Right lobe of liver (tissue), 4 donors: ENCODE data around the gene OR7D2.

Source experiments
- POLR2A ChIP-seq: fragments of 450-650 bp; IDR thresholded peaks from one replicate; pipeline ENCODE4 v1.6.1; 2017; ENCODE audit warnings: antibody characterized with exemption, mild to moderate bottlenecking
- TF ChIP-seq, protein P1 (sequence below), 4 donors: fragments of 200-600 bp in 3 of 4; fragments of 450-650 bp in 1 of 4; IDR thresholded peaks; one replicate each; pipeline versions ENCODE4 v1.5.1 to v1.8.0; 2016 to 2022; ENCODE audit warnings: antibody characterized with exemption in 4 of 4, mild to moderate bottlenecking in 2 of 4
- donor health status: DM: no; HTN: no; CAD: no.
- donor health status: DM: no; HTN: no; CAD: no.
- donor health status: DM: no; HTN: yes; CAD: no.

DNA sequence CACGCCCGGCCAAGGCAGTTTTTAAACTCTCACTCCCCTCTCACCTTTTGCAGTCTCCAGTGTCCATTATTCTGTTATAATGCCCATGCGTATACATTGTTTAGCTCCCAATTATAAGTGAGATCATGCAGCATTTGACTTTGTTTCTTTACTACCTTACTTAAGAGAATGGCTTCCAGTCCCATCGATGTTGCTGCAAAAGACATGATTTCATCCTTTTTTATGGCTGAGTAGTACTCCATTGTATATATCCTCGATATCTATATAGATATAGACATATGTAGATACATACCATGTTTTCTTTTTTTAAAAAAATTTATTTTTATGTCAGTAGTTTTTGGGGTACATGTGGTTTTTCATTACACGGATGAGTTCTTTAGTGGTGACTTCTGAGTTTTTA lies 8.4 kb downstream of the OR7D2 start:
- TF ChIP-seq, protein P1, sequence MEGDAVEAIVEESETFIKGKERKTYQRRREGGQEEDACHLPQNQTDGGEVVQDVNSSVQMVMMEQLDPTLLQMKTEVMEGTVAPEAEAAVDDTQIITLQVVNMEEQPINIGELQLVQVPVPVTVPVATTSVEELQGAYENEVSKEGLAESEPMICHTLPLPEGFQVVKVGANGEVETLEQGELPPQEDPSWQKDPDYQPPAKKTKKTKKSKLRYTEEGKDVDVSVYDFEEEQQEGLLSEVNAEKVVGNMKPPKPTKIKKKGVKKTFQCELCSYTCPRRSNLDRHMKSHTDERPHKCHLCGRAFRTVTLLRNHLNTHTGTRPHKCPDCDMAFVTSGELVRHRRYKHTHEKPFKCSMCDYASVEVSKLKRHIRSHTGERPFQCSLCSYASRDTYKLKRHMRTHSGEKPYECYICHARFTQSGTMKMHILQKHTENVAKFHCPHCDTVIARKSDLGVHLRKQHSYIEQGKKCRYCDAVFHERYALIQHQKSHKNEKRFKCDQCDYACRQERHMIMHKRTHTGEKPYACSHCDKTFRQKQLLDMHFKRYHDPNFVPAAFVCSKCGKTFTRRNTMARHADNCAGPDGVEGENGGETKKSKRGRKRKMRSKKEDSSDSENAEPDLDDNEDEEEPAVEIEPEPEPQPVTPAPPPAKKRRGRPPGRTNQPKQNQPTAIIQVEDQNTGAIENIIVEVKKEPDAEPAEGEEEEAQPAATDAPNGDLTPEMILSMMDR (IDR thresholded peaks at IDR 0.05): no peak
- TF ChIP-seq POLR2A: no peak
